ENCODE results near the gene PTH1R. TPM values are rescaled to one million over a fixed set of nuclear protein-coding genes. Genes with fewer than 3 reads are reported as not detected.

PTH1R gene
- total and polyA plus RNA-seq, 10 of the 15 experiments (the other 5 are each of a cell fraction or from before 2014, with no cell fraction given) = not detected

- H3K27me3 ChIP-seq (replicated peaks in 1 of 2; ENCODE audit: control insufficient read depth in 2 of 2, insufficient read depth in 2 of 2, low read length in 1 of 2) = no peaks in the 10 kb centered on the region; a peak in 1 of 4 replicates
- SMC1A ChIA-PET (ENCODE audit: uncharacterized antibody, unreplicated experiment) = interaction anchor here (1.3 kb wide), 1 partner anchor 21 kb away, joined by 3 read pairs; no protein-coding TSS in a partner anchor
Measured at GRCh38 chr3:46874430-46874829, 3.1 kb upstream of the PTH1R start.

More at GRCh38 chr3:46874430-46874829, 3.1 kb upstream of the PTH1R start:
- Histone ChIP-seq H3K4me2 (ENCODE audit: control insufficient read depth, insufficient read depth) (no peak overlapping the region), H2AFZ (ENCODE audit: control insufficient read depth, low read depth, low read length) (no peak overlapping the region), H3K27ac (ENCODE audit: control insufficient read depth, insufficient read depth) (no peak overlapping the region), H3K4me3 (no peak overlapping the region), H3K36me3 (ENCODE audit: control insufficient read depth in 2 of 2, insufficient read depth in 2 of 2, low read length in 1 of 2) (no peaks in the 10 kb centered on the region), H3K9me3 (replicated peaks; ENCODE audit: control insufficient read depth, insufficient read depth, low read length) (no peaks in the 10 kb centered on the region), H3K9ac (ENCODE audit: control insufficient read depth, insufficient read depth, low read length) (no peak overlapping the region), H4K20me1 (ENCODE audit: control insufficient read depth, insufficient read depth) (no peaks in the 10 kb centered on the region), H3K4me1 (ENCODE audit: control insufficient read depth, insufficient read depth, low read length) (peaks cover 7% of the 10 kb centered on the region), H3K79me2 (ENCODE audit: control insufficient read depth, insufficient read depth, low read length) (no peaks in the 10 kb centered on the region)
- no peak for ATAC-seq
- no peak for FAIRE-seq
- ChIA-PET CTCF (interaction anchor here (1.5 kb wide), 1 partner anchor 21 kb away, joined by 8 read pairs; no protein-coding TSS in a partner anchor), POLR2A (interaction anchor here (0.9 kb wide), 1 partner anchor 9 kb away, joined by 3 read pairs; no protein-coding TSS in a partner anchor), RAD21 (ENCODE audit: unreplicated experiment) (interaction anchor here (1.7 kb wide), 1 partner anchor 20 kb away, joined by 5 read pairs; no protein-coding TSS in a partner anchor)
- in situ Hi-C loops (cut with MboI) (no loop called here), intact Hi-C loops (cut with micrococcal nuclease; ENCODE audit: unreplicated experiment) (no loop called here)
- no peak for TF ChIP-seq MTA2 (IDR thresholded peaks at IDR 0.05; ENCODE audit: low read depth)
- TF ChIP-seq MAX (IDR thresholded peaks at IDR 0.05; ENCODE audit: low read depth, low read length) = no peak
- TF ChIP-seq MEF2B (IDR thresholded peaks at IDR 0.05; ENCODE audit: partially characterized antibody, poor library complexity, severe bottlenecking) = peak; percentile 45
- 0 out of 4 replicates have a peak, but pooled peaks have one; percentile 25 to 33 for TF ChIP-seq IKZF2 (IDR thresholded peaks at IDR 0.05)
- no peak for TF ChIP-seq CBX5 (IDR thresholded peaks at IDR 0.05; ENCODE audit: low read depth)
- TF ChIP-seq IRF5 (IDR thresholded peaks at IDR 0.05; ENCODE audit: borderline replicate concordance) = no peak
- no peak for TF ChIP-seq ZZZ3 (IDR thresholded peaks at IDR 0.05; ENCODE audit: control insufficient read depth, insufficient read length, low read depth)
- TF ChIP-seq HDGF (IDR thresholded peaks at IDR 0.05) = no peak
- TF ChIP-seq, protein P1, sequence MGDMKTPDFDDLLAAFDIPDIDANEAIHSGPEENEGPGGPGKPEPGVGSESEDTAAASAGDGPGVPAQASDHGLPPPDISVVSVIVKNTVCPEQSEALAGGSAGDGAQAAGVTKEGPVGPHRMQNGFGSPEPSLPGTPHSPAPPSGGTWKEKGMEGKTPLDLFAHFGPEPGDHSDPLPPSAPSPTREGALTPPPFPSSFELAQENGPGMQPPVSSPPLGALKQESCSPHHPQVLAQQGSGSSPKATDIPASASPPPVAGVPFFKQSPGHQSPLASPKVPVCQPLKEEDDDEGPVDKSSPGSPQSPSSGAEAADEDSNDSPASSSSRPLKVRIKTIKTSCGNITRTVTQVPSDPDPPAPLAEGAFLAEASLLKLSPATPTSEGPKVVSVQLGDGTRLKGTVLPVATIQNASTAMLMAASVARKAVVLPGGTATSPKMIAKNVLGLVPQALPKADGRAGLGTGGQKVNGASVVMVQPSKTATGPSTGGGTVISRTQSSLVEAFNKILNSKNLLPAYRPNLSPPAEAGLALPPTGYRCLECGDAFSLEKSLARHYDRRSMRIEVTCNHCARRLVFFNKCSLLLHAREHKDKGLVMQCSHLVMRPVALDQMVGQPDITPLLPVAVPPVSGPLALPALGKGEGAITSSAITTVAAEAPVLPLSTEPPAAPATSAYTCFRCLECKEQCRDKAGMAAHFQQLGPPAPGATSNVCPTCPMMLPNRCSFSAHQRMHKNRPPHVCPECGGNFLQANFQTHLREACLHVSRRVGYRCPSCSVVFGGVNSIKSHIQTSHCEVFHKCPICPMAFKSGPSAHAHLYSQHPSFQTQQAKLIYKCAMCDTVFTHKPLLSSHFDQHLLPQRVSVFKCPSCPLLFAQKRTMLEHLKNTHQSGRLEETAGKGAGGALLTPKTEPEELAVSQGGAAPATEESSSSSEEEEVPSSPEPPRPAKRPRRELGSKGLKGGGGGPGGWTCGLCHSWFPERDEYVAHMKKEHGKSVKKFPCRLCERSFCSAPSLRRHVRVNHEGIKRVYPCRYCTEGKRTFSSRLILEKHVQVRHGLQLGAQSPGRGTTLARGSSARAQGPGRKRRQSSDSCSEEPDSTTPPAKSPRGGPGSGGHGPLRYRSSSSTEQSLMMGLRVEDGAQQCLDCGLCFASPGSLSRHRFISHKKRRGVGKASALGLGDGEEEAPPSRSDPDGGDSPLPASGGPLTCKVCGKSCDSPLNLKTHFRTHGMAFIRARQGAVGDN (IDR thresholded peaks at IDR 0.05) = peak; percentile 88
- TF ChIP-seq, protein P2, sequence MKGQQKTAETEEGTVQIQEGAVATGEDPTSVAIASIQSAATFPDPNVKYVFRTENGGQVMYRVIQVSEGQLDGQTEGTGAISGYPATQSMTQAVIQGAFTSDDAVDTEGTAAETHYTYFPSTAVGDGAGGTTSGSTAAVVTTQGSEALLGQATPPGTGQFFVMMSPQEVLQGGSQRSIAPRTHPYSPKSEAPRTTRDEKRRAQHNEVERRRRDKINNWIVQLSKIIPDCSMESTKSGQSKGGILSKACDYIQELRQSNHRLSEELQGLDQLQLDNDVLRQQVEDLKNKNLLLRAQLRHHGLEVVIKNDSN (IDR thresholded peaks at IDR 0.05; ENCODE audit: borderline replicate concordance, extremely low read length, insufficient read depth, low read depth, low read length) = no peak
- TF ChIP-seq FOXK2 (IDR thresholded peaks at IDR 0.05) = no peak
- 0 out of 2 replicates have a peak, but pooled peaks have one; percentile 11 for TF ChIP-seq CREB1 (IDR thresholded peaks at IDR 0.05; ENCODE audit: low read depth)
- no peak for TF ChIP-seq SMAD1 (IDR thresholded peaks at IDR 0.05; ENCODE audit: low read depth, partially characterized antibody)
- TF ChIP-seq BRCA1 (IDR thresholded peaks at IDR 0.05; ENCODE audit: low read depth, low read length) = no peak
- peak; percentile 28 to 35; a peak in 1 of 4 replicates for TF ChIP-seq BHLHE40 (IDR thresholded peaks at IDR 0.05; ENCODE audit: borderline replicate concordance in 1 of 2, low read depth in 2 of 2, low read length in 1 of 2)
- DNase-seq (ENCODE audit: low read depth, low spot score) = no peak
- BruUV-seq (replicated peaks) = no TSS peak
- 2% methylated on average over 18 of the region's 18 CpGs for WGBS (ENCODE audit: insufficient coverage, insufficient replicate concordance, low lambda C conversion rate, missing lambda C conversion rate)

Measured in GM12878 (cell line).